Renal pelvis (tissue), 4 donors: ENCODE data around the gene TNIK. TPM values are rescaled to one million over a fixed set of nuclear protein-coding genes. Genes with fewer than 3 reads are reported as not detected.
A peak's percentile ranks its signal among the peaks of the same experiment; 100 is the strongest.

ENCODE experiments used
- DNase-seq: peaks from one replicate; pipeline ENCODE4 v3.0.0-alpha.2; 2013
- polyA plus RNA-seq, 3 donors: library from polyadenylated mRNA; unstranded; fragments of 120-200 nt; gene quantifications; one replicate each; pipeline ENCODE4 v1.2.1, GENCODE V29; 2013; ENCODE audit not compliant: insufficient read length in 3 of 3

Gene TNIK
- polyA plus RNA-seq, 3 donors = 19.2 to 23.7 (median 20.0) TPM

- DNase-seq = no peak
Observed at GRCh38 chr3:171342783-171343420, 117.3 kb downstream of the TNIK start.

GRCh38 chr3:171342200-171342599, 118.0 kb downstream of the TNIK start:
- DNase-seq = no peak

- DNase-seq = no peak
Observed at GRCh38 chr3:171340434-171340833, 119.8 kb downstream of the TNIK start.

- DNase-seq = no peak
Observed at GRCh38 chr3:171339598-171339997, 120.6 kb downstream of the TNIK start.

- DNase-seq = no peak
Observed at GRCh38 chr3:171336406-171336805, 123.8 kb downstream of the TNIK start.

GRCh38 chr3:171335559-171335958, 124.6 kb downstream of the TNIK start:
- no peak for DNase-seq

GRCh38 chr3:171334465-171334811, 125.8 kb downstream of the TNIK start:
- DNase-seq = peak; percentile 47

GRCh38 chr3:171333784-171334464, 126.3 kb downstream of the TNIK start:
- no peak for DNase-seq

- DNase-seq = no peak
Observed at GRCh38 chr3:171330938-171331337, 129.3 kb downstream of the TNIK start.

- no peak for DNase-seq
Observed at GRCh38 chr3:171329746-171330145, 130.5 kb downstream of the TNIK start.

- no peak for DNase-seq
Observed at GRCh38 chr3:171328419-171329082, 131.7 kb downstream of the TNIK start.

GRCh38 chr3:171327441-171328174, 132.6 kb downstream of the TNIK start:
- no peak for DNase-seq

- no peak for DNase-seq
Observed at GRCh38 chr3:171326717-171327440, 133.3 kb downstream of the TNIK start.

- no peak for DNase-seq
Observed at GRCh38 chr3:171323938-171324536, 136.2 kb downstream of the TNIK start.

GRCh38 chr3:171321559-171322360, 138.4 kb downstream of the TNIK start:
- no peak for DNase-seq

GRCh38 chr3:171320750-171321558, 139.3 kb downstream of the TNIK start:
- DNase-seq = no peak

GRCh38 chr3:171317171-171317570, 143.0 kb downstream of the TNIK start:
- no peak for DNase-seq

- DNase-seq = no peak
Observed at GRCh38 chr3:171315919-171316318, 144.3 kb downstream of the TNIK start.

GRCh38 chr3:171315101-171315500, 145.1 kb downstream of the TNIK start:
- DNase-seq = peak; percentile 42

- DNase-seq = no peak
Observed at GRCh38 chr3:171314341-171314740, 145.9 kb downstream of the TNIK start.
